H1 (cell line): Measurements from ENCODE around the gene BRINP3. TPM values are rescaled to one million over a fixed set of nuclear protein-coding genes. Genes with fewer than 3 reads are reported as not detected.

Source experiments
- CTCF ChIA-PET: fragments of 300-600 bp; sonication (Branson Sonifier 250); formaldehyde crosslinking; loops from one replicate; lab custom pipeline; 2021; ENCODE audit not compliant: partially characterized antibody; lab: Charles Lee
- POLR2A ChIA-PET: fragments of 300-600 bp; sonication (Branson Sonifier 250); formaldehyde crosslinking; loops from one replicate; lab custom pipeline; 2021; ENCODE audit warnings: inconsistent platforms; ENCODE audit not compliant: partially characterized antibody; lab: Charles Lee
- DNase-seq, 2 experiments: peaks; one replicate each; pipeline versions ENCODE4 v3.0.0 to v3.0.0-alpha.2; 2010 to 2022; ENCODE audit warnings: low spot score in 2 of 2, low read depth in 1 of 2, mixed read lengths in 1 of 2
- FAIRE-seq: peaks from 2 replicates; lab custom pipeline; 2011; peaks lifted over from hg19 to GRCh38; lab: Jason Lieb, UNC
- H2AFZ ChIP-seq: 2 replicates; pipeline ENCODE4 v1.8.1; 2012; ENCODE audit warnings: low read length, inconsistent platforms
- H2AK5ac ChIP-seq: 2 replicates; pipeline ENCODE4 v1.6.1; 2013; ENCODE audit warnings: low read depth, low read length
- H2BK120ac ChIP-seq: replicated peaks from 2 replicates; pipeline ENCODE3; 2013; ENCODE audit warnings: low read depth, low read length, inconsistent platforms
- H2BK12ac ChIP-seq: 2 replicates; pipeline ENCODE4 v1.6.1; 2013; ENCODE audit warnings: low read depth, low read length
- H2BK15ac ChIP-seq: 2 replicates; pipeline ENCODE4 v1.6.1; 2013; ENCODE audit warnings: low read length
- H2BK20ac ChIP-seq: 2 replicates; pipeline ENCODE4 v1.6.1; 2013; ENCODE audit warnings: low read length
- H2BK5ac ChIP-seq: 2 replicates; pipeline ENCODE4 v1.6.1; 2013; ENCODE audit warnings: low read depth, low read length
- H3K14ac ChIP-seq: 2 replicates; pipeline ENCODE4 v1.6.1; 2013; ENCODE audit warnings: inconsistent platforms; ENCODE audit not compliant: insufficient read length
- H3K18ac ChIP-seq: 2 replicates; pipeline ENCODE4 v1.6.1; 2013; ENCODE audit warnings: low read length; ENCODE audit errors: extremely low read depth
- H3K23ac ChIP-seq: 2 replicates; pipeline ENCODE4 v1.6.1; 2013; ENCODE audit warnings: inconsistent platforms; ENCODE audit not compliant: insufficient read length
- H3K23me2 ChIP-seq: 2 replicates; pipeline ENCODE4 v1.6.1; 2013; ENCODE audit warnings: low read depth, low read length
- H3K27ac ChIP-seq: 2 replicates; pipeline ENCODE4 v1.6.1; 2011; ENCODE audit warnings: low read depth, low read length, inconsistent platforms
- H3K27me3 ChIP-seq, 4 experiments: replicated peaks in 1 of 4; 1 replicate in 1 of 4; 2 replicates in 3 of 4; pipeline versions ENCODE4 v1.6.1 to v1.8.1; 2011 to 2013; ENCODE audit warnings: low read length in 3 of 4, mild to moderate bottlenecking in 3 of 4, inconsistent platforms in 2 of 4, mixed read lengths in 2 of 4, moderate library complexity in 1 of 4; ENCODE audit not compliant: control insufficient read depth in 3 of 4, insufficient read depth in 3 of 4; ENCODE audit errors: extremely low read depth in 1 of 4
- H3K36me3 ChIP-seq, 4 experiments: 2 replicates each; pipeline versions ENCODE4 v1.6.1 to v1.8.1; 2011 to 2013; ENCODE audit warnings: mild to moderate bottlenecking in 4 of 4, low read length in 3 of 4, moderate library complexity in 2 of 4, control low read depth in 1 of 4, inconsistent platforms in 1 of 4; ENCODE audit not compliant: insufficient read depth in 4 of 4, control insufficient read depth in 2 of 4
- H3K4ac ChIP-seq: replicated peaks from 2 replicates; pipeline ENCODE3; 2013; ENCODE audit warnings: low read length, low read depth, mixed read lengths, inconsistent platforms; ENCODE audit not compliant: insufficient read length
- H3K4me1 ChIP-seq, 4 experiments: replicated peaks in 1 of 4; 1 replicate in 1 of 4; 2 replicates in 3 of 4; pipeline versions ENCODE4 v1.6.1 to v1.8.1; 2011 to 2013; ENCODE audit warnings: low read length in 3 of 4, inconsistent platforms in 2 of 4, mixed read lengths in 1 of 4; ENCODE audit not compliant: insufficient read depth in 4 of 4, control insufficient read depth in 3 of 4
- H3K4me2 ChIP-seq, 2 experiments: 2 replicates each; pipeline versions ENCODE4 v1.6.1 to v1.8.1; 2011 to 2013; ENCODE audit warnings: low read depth in 2 of 2, low read length in 2 of 2, control low read depth in 1 of 2, inconsistent platforms in 1 of 2, mild to moderate bottlenecking in 1 of 2; ENCODE audit not compliant: insufficient read depth in 1 of 2
- H3K4me3 ChIP-seq, 4 experiments: fragments of 200-600, 300-600 bp in 1 of 4; sonication (generic), shearing (Covaris generic), sonication (Bioruptor Twin) in 1 of 4; 2 replicates each; pipeline versions ENCODE4 v1.5.1 to v1.8.1; 2011 to 2016; ENCODE audit warnings: low read length in 4 of 4, low read depth in 3 of 4, control low read depth in 2 of 4, inconsistent platforms in 2 of 4, mild to moderate bottlenecking in 2 of 4, mixed read lengths in 1 of 4, moderate library complexity in 1 of 4; ENCODE audit not compliant: insufficient read depth in 2 of 4; ENCODE audit errors: extremely low read depth in 1 of 4
- H3K56ac ChIP-seq: replicated peaks from 2 replicates; pipeline ENCODE3; 2013; ENCODE audit warnings: low read depth, mild to moderate bottlenecking, mixed read lengths, low read length, inconsistent platforms; ENCODE audit not compliant: insufficient read length
- H3K79me1 ChIP-seq: 2 replicates; pipeline ENCODE4 v1.6.1; 2013; ENCODE audit warnings: low read depth, low read length, control low read depth
- H3K79me2 ChIP-seq, 2 experiments: 2 replicates each; pipeline versions ENCODE4 v1.6.1 to v1.8.1; 2012 to 2013; ENCODE audit warnings: low read length in 2 of 2, mild to moderate bottlenecking in 2 of 2, inconsistent platforms in 1 of 2; ENCODE audit not compliant: insufficient read depth in 2 of 2, control insufficient read depth in 1 of 2
- H3K9ac ChIP-seq, 4 experiments: replicated peaks in 1 of 4; 1 replicate in 1 of 4; 2 replicates in 3 of 4; pipeline versions ENCODE4 v1.6.1 to v1.8.1; 2011 to 2013; ENCODE audit warnings: low read depth in 3 of 4, low read length in 3 of 4, control low read depth in 2 of 4, mild to moderate bottlenecking in 2 of 4, moderate library complexity in 2 of 4, inconsistent platforms in 1 of 4; ENCODE audit errors: extremely low read depth in 1 of 4
- H3K9me3 ChIP-seq, 2 experiments: 2 replicates each; pipeline versions ENCODE4 v1.6.1 to v1.8.1; 2012 to 2013; ENCODE audit warnings: mild to moderate bottlenecking in 2 of 2, moderate library complexity in 2 of 2, control low read depth in 1 of 2, inconsistent platforms in 1 of 2, low read depth in 1 of 2, low read length in 1 of 2, mixed read lengths in 1 of 2; ENCODE audit not compliant: insufficient read depth in 2 of 2
- H4K20me1 ChIP-seq, 2 experiments: replicated peaks in 1 of 2; 2 replicates each; pipeline versions ENCODE3 to v1.8.1; 2011 to 2013; ENCODE audit warnings: inconsistent platforms in 2 of 2, low read length in 2 of 2, mild to moderate bottlenecking in 1 of 2; ENCODE audit not compliant: insufficient read depth in 2 of 2, control insufficient read depth in 1 of 2
- H4K5ac ChIP-seq: 2 replicates; pipeline ENCODE4 v1.6.1; 2013; ENCODE audit warnings: low read length, low read depth, mixed read lengths, inconsistent platforms; ENCODE audit not compliant: insufficient read length
- H4K8ac ChIP-seq: 2 replicates; pipeline ENCODE4 v1.8.0; 2013; ENCODE audit warnings: mild to moderate bottlenecking, moderate library complexity, low read length, inconsistent platforms; ENCODE audit not compliant: insufficient read depth; ENCODE audit errors: extremely low read depth
- H4K91ac ChIP-seq: replicated peaks from 2 replicates; pipeline ENCODE3; 2013; ENCODE audit warnings: low read length, mixed read lengths, inconsistent platforms; ENCODE audit not compliant: insufficient read length
- BACH1 ChIP-seq: IDR thresholded peaks from 2 replicates; pipeline ENCODE4 v1.6.1; 2012; ENCODE audit warnings: low read length, improper control_type of control experiment
- CBX5 ChIP-seq: fragments of 300-800, 300-1000 bp; sonication (generic); IDR thresholded peaks from 2 replicates; pipeline ENCODE4 v1.7.1; 2016; ENCODE audit warnings: antibody characterized with exemption, low read length, low read depth
- CREB1 ChIP-seq: IDR thresholded peaks from 2 replicates; pipeline ENCODE4 v1.6.1; 2012; ENCODE audit warnings: inconsistent platforms
- E2F6 ChIP-seq: IDR thresholded peaks from 2 replicates; pipeline ENCODE4 v1.6.1; 2012; ENCODE audit warnings: inconsistent platforms
- HDAC2 ChIP-seq, 2 experiments: fragments of 300-600 bp in 1 of 2; sonication (generic) in 1 of 2; IDR thresholded peaks; 2 replicates each; pipeline ENCODE4 v1.6.1; 2011 to 2012; ENCODE audit warnings: low read depth in 2 of 2, low read length in 2 of 2, mild to moderate bottlenecking in 2 of 2, moderate library complexity in 2 of 2, borderline replicate concordance in 1 of 2, inconsistent platforms in 1 of 2
- KDM5A ChIP-seq: fragments of 200-600 bp; IDR thresholded peaks from 2 replicates; pipeline ENCODE4 v1.7.1; 2012; ENCODE audit warnings: mild to moderate bottlenecking, low read length, inconsistent platforms, mixed read lengths
- POLR2AphosphoS5 ChIP-seq: IDR thresholded peaks from 2 replicates; pipeline ENCODE4 v1.6.1; 2011; ENCODE audit warnings: low read depth, low read length
- RXRA ChIP-seq: IDR thresholded peaks from 2 replicates; pipeline ENCODE4 v1.6.1; 2011; ENCODE audit warnings: low read depth, mild to moderate bottlenecking, low read length, moderate library complexity; ENCODE audit not compliant: insufficient read depth
- SP4 ChIP-seq: IDR thresholded peaks from 2 replicates; pipeline ENCODE4 v1.6.1; 2012; ENCODE audit warnings: low read length, inconsistent platforms
- SRF ChIP-seq: IDR thresholded peaks from 2 replicates; pipeline ENCODE4 v1.6.1; 2011; ENCODE audit warnings: mild to moderate bottlenecking, low read depth, low read length, moderate library complexity
- TAF7 ChIP-seq: optimal IDR thresholded peaks from 2 replicates; pipeline ENCODE3; 2011; ENCODE audit warnings: low read depth, mild to moderate bottlenecking, inconsistent platforms, low read length, moderate library complexity, borderline replicate concordance
- ZNF274 ChIP-seq: IDR thresholded peaks from 2 replicates; pipeline ENCODE4 v1.7.0; 2012; ENCODE audit warnings: low read length, borderline replicate concordance; ENCODE audit errors: extremely low read depth
- WGBS, 2 experiments: shearing (Covaris generic) in 1 of 2; methylation state at CpG; one replicate each; pipeline versions ENCODE4 v1.1.6 to v1.1.7; 2013 to 2015; ENCODE audit warnings: low lambda C conversion rate in 2 of 2, mixed read lengths in 2 of 2, inconsistent platforms in 1 of 2, low coverage in 1 of 2, missing lambda C conversion rate in 1 of 2; ENCODE audit not compliant: insufficient replicate concordance in 2 of 2, insufficient coverage in 1 of 2, insufficient read length in 1 of 2; ENCODE audit errors: extremely low coverage in 1 of 2, missing lambda C conversion rate in 1 of 2; 5-methylcytosine and 5-hydroxymethylcytosine counted together
- polyA plus RNA-seq, 7 experiments: library from polyadenylated mRNA; depleted of rRNA in 3 of 7; stranded (reverse) in 5 of 7; unstranded in 2 of 7; fragments of >200 nt in 5 of 7; fragments of 200-250 nt in 2 of 7; gene quantifications; 1 replicate in 5 of 7; 2 replicates in 1 of 7; 4 replicates in 1 of 7; pipeline versions ENCODE4 v1.2.1 to v1.2.3, GENCODE V29; 2011 to 2013; ENCODE audit warnings: missing spikeins in 2 of 7, mixed read lengths in 2 of 7
- total RNA-seq: library from RNA; stranded (reverse); fragmentation: NEBNext Ultra II Directional; extraction: Animal tissue kit (Norgen Biotek cat#: 25700); gene quantifications from 2 replicates; pipeline ENCODE4 v1.2.1, GENCODE V29; 2021

BRINP3 gene
- total and polyA plus RNA-seq, 2 of the 8 experiments (the other 6 are each of a cell fraction or from before 2014, with no cell fraction given): not detected

- Histone ChIP-seq H3K36me3 (no peaks in the 10 kb centered on the region), H3K4me2 (no peak overlapping the region), H3K14ac (no peak overlapping the region), H3K23ac (no peak overlapping the region), H2AK5ac (no peak overlapping the region), H2BK15ac (no peak overlapping the region), H2BK5ac (no peak overlapping the region), H3K9ac (no peak overlapping the region), H3K4me3 (no peak overlapping the region), H3K79me1 (no peaks in the 10 kb centered on the region), H2BK120ac (no peak overlapping the region), H2BK12ac (no peak overlapping the region), H3K4ac (no peak overlapping the region), H3K23me2 (no peaks in the 10 kb centered on the region), H3K56ac (no peak overlapping the region), H3K9me3 (no peaks in the 10 kb centered on the region), H4K5ac (no peak overlapping the region), H3K4me1 (no peaks in the 10 kb centered on the region; a peak in 1 of 7 replicates), H4K8ac (no peak overlapping the region), H3K27ac (no peak overlapping the region), H3K27me3 (no peaks in the 10 kb centered on the region), H2BK20ac (no peak overlapping the region), H4K20me1 (no peaks in the 10 kb centered on the region), H4K91ac (no peak overlapping the region), H3K79me2 (no peaks in the 10 kb centered on the region), H2AFZ (no peak overlapping the region), H3K18ac (no peak overlapping the region)
- no peak for TF ChIP-seq ZNF274
- TF ChIP-seq CBX5: no peak
- no peak for TF ChIP-seq RXRA
- TF ChIP-seq SP4: no peak
- no peak for TF ChIP-seq E2F6
- no peak for TF ChIP-seq SRF
- TF ChIP-seq CREB1: no peak
- no peak for TF ChIP-seq BACH1
- no peak for TF ChIP-seq TAF7
- no peak for TF ChIP-seq KDM5A
- no peak for TF ChIP-seq POLR2AphosphoS5
- no peak for TF ChIP-seq HDAC2 (IDR thresholded peaks at IDR 0.05; ENCODE audit: borderline replicate concordance in 1 of 2, low read depth in 2 of 2, low read length in 2 of 2)
- ChIA-PET CTCF (interaction anchor here (0.8 kb wide), 1 partner anchor 12 kb away, joined by 3 read pairs; no protein-coding TSS in a partner anchor), POLR2A (no interaction called here)
- DNase-seq (no peak), FAIRE-seq (no peak)
- 90% methylated on average over 3 of the region's 3 CpGs; no CpG with 5 or more reads in 1 of the 2 experiments for WGBS, 2 experiments
These were observed 74.3 kb downstream of the BRINP3 start for GRCh38 chr1:190403402-190403801.
